ENCODE data around the gene TSPAN31. TPM values are rescaled to one million over a fixed set of nuclear protein-coding genes. Genes with fewer than 3 reads are reported as not detected.

The TSPAN31 gene
- total and polyA plus RNA-seq, 7 donors = 12.0 to 85.8 (median 43.2) TPM

- intact Hi-C loops (cut with DNase I) = no loop called here
- Histone ChIP-seq H3K27ac (peak overlapping the region; percentile 86 to 91 (median 90)), H3K4me3 (peak overlapping the region; percentile 56 to 76 (median 68)), H3K27me3 (no peaks in the 10 kb centered on the region), H3K9me3 (no peaks in the 10 kb centered on the region), H3K36me3 (peaks cover 0 to 46% (median 20%) of the 10 kb centered on the region in 4 donors), H3K4me1 (peaks cover 0 to 39% (median 33%) of the 10 kb centered on the region in 4 donors)
- TF ChIP-seq CTCF (IDR thresholded peaks at IDR 0.05) (no peak), EP300 (IDR thresholded peaks at IDR 0.05) (no peak), POLR2AphosphoS5 (IDR thresholded peaks at IDR 0.05) (no peak), POLR2A (IDR thresholded peaks at IDR 0.05) (no peak)
- WGBS, 2 donors = 13 to 17% methylated on average over 8 of the region's 8 CpGs
- peak; percentile 63 for DNase-seq
Observed at GRCh38 chr12:57751432-57751787, 6.6 kb downstream of the TSPAN31 start.

GRCh38 chr12:57751788-57752667 lies 7.2 kb downstream of the TSPAN31 start, which contains the start of gene CDK4:
CDK4 (minus strand) TSS chr12:57752310; CDS start chr12:57751717, 593 bp downstream.
- Histone ChIP-seq H3K27me3 (no peaks in the 10 kb centered on the region), H3K4me3 (peak within 1 kb of the TSS; percentile 56 to 76 (median 68)), H3K36me3 (peaks cover 0 to 40% (median 17%) of the 10 kb centered on the region in 4 donors), H3K27ac (peak within 1 kb of the TSS; percentile 86 to 91 (median 90)), H3K9me3 (no peaks in the 10 kb centered on the region), H3K4me1 (peaks cover 0 to 41% (median 36%) of the 10 kb centered on the region in 4 donors)
- intact Hi-C loops (cut with DNase I) = no loop called here
- peak; percentile 100 for DNase-seq
- WGBS, 2 donors = 0% methylated on average over 58 of the region's 58 CpGs
- TF ChIP-seq EP300 (IDR thresholded peaks at IDR 0.05) (peak in 2 of 4 donors; percentile 35 to 86), POLR2A (IDR thresholded peaks at IDR 0.05) (peak; percentile 51 to 73), POLR2AphosphoS5 (IDR thresholded peaks at IDR 0.05) (peak; percentile 73 to 93 (median 86)), CTCF (IDR thresholded peaks at IDR 0.05) (no peak)

GRCh38 chr12:57752668-57753000 lies 7.8 kb downstream of the TSPAN31 start:
- DNase-seq = no peak
- Histone ChIP-seq H3K27ac (peak overlapping the region; percentile 66 to 90 (median 88)), H3K4me1 (peaks cover 0 to 41% (median 37%) of the 10 kb centered on the region in 4 donors), H3K27me3 (no peaks in the 10 kb centered on the region), H3K9me3 (no peaks in the 10 kb centered on the region), H3K36me3 (peaks cover 0 to 39% (median 12%) of the 10 kb centered on the region in 4 donors), H3K4me3 (peak overlapping the region in 3 of 4 donors; percentile 67 to 76 (median 70))
- intact Hi-C loops (cut with DNase I) = no loop called here
- no peak for TF ChIP-seq EP300 (IDR thresholded peaks at IDR 0.05)
- TF ChIP-seq POLR2AphosphoS5 (IDR thresholded peaks at IDR 0.05) = no peak
- TF ChIP-seq POLR2A (IDR thresholded peaks at IDR 0.05) = no peak
- TF ChIP-seq CTCF (IDR thresholded peaks at IDR 0.05) = no peak
- WGBS, 2 donors = 0 to 3% methylated on average over 5 of the region's 5 CpGs

GRCh38 chr12:57753756-57754337 lies 9.0 kb downstream of the TSPAN31 start:
- H3K36me3 ChIP-seq = peaks cover 0 to 39% (median 14%) of the 10 kb centered on the region in 4 donors
- H3K27ac ChIP-seq = peak overlapping the region in 1 of 4 donors; percentile 61
- no peaks in the 10 kb centered on the region for H3K9me3 ChIP-seq
- 29 to 42% methylated on average over 1 of the region's 1 CpG for WGBS, 2 donors
- DNase-seq = no peak
- TF ChIP-seq POLR2AphosphoS5 (IDR thresholded peaks at IDR 0.05) (no peak), CTCF (IDR thresholded peaks at IDR 0.05) (no peak), POLR2A (IDR thresholded peaks at IDR 0.05) (no peak), EP300 (IDR thresholded peaks at IDR 0.05) (no peak)
- no peak overlapping the region for H3K4me3 ChIP-seq
- H3K4me1 ChIP-seq = peaks cover 0 to 41% (median 37%) of the 10 kb centered on the region in 4 donors
- intact Hi-C loops (cut with DNase I) = no loop called here
- no peaks in the 10 kb centered on the region for H3K27me3 ChIP-seq

Data from sigmoid colon (tissue), 7 donors.